SJCRH30 (cell line): ENCODE data around the gene NUFIP2. TPM values are rescaled to one million over a fixed set of nuclear protein-coding genes. Genes with fewer than 3 reads are reported as not detected.

Experiments
- DNase-seq, 2 experiments: peaks; one replicate each; pipeline ENCODE4 v3.0.0-alpha.2; 2015 to 2020
- H3K27ac ChIP-seq: fragments of 250-450 bp; sonication (Bioruptor Pico); 2 replicates; pipeline ENCODE4 v1.5.1; 2020; ENCODE audit warnings: mild to moderate bottlenecking, moderate library complexity
- H3K27me3 ChIP-seq: fragments of 250-450 bp; sonication (Bioruptor Pico); 2 replicates; pipeline ENCODE4 v1.5.1; 2020; ENCODE audit warnings: mild to moderate bottlenecking, moderate library complexity
- H3K36me3 ChIP-seq: fragments of 250-450 bp; sonication (Bioruptor Pico); 2 replicates; pipeline ENCODE4 v1.5.1; 2020; ENCODE audit warnings: mild to moderate bottlenecking, moderate library complexity
- H3K4me1 ChIP-seq: fragments of 250-450 bp; sonication (Bioruptor Pico); 2 replicates; pipeline ENCODE4 v1.5.1; 2020; ENCODE audit warnings: mild to moderate bottlenecking, moderate library complexity
- H3K4me3 ChIP-seq: fragments of 250-450 bp; sonication (Bioruptor Pico); 2 replicates; pipeline ENCODE4 v1.5.1; 2020; ENCODE audit warnings: mild to moderate bottlenecking, moderate library complexity
- H3K9me3 ChIP-seq: fragments of 250-450 bp; sonication (Bioruptor Pico); replicated peaks from 2 replicates; pipeline ENCODE4 v1.5.1; 2020; ENCODE audit warnings: mild to moderate bottlenecking, moderate library complexity
- total RNA-seq: library from RNA; depleted of rRNA; stranded (reverse); fragments of >200 nt; shearing (Covaris generic); gene quantifications from 2 replicates; pipeline ENCODE4 v1.2.3, GENCODE V29; 2014

Gene NUFIP2
- total RNA-seq, 1 experiment from 2014 or later, result 68.0 TPM

- no peak overlapping the region for H3K27ac ChIP-seq
- peak in 1 of 2 experiments; percentile 42 for DNase-seq
Observed at GRCh38 chr17:29252101-29252791, 41.7 kb downstream of the NUFIP2 start.

GRCh38 chr17:29251184-29251583, 42.8 kb downstream of the NUFIP2 start:
- H3K27ac ChIP-seq, result no peak overlapping the region
- DNase-seq, result no peak
- no peaks in the 10 kb centered on the region for H3K9me3 ChIP-seq

More at GRCh38 chr17:29252101-29252791, 41.7 kb downstream of the NUFIP2 start:
- no peak overlapping the region for H3K4me3 ChIP-seq
- H3K36me3 ChIP-seq, result peaks cover 6% of the 10 kb centered on the region; the same call in 1 of the 2 replicates
- H3K9me3 ChIP-seq, result no peaks in the 10 kb centered on the region
- H3K27me3 ChIP-seq, result no peaks in the 10 kb centered on the region
- H3K4me1 ChIP-seq, result no peaks in the 10 kb centered on the region

GRCh38 chr17:29250666-29251065, 43.3 kb downstream of the NUFIP2 start:
- H3K4me1 ChIP-seq, result peaks cover 3% of the 10 kb centered on the region; the same call in 1 of the 2 replicates
- H3K4me3 ChIP-seq, result no peak overlapping the region
- DNase-seq, result no peak
- no peaks in the 10 kb centered on the region for H3K27me3 ChIP-seq
- no peak overlapping the region for H3K27ac ChIP-seq
- H3K36me3 ChIP-seq, result peaks cover under 1% of the 10 kb centered on the region; the same call in 1 of the 2 replicates
- no peaks in the 10 kb centered on the region for H3K9me3 ChIP-seq

More at GRCh38 chr17:29251184-29251583, 42.8 kb downstream of the NUFIP2 start:
- H3K27me3 ChIP-seq, result no peaks in the 10 kb centered on the region
- peaks cover 2% of the 10 kb centered on the region; the same call in 1 of the 2 replicates for H3K4me1 ChIP-seq
- H3K36me3 ChIP-seq, result peaks cover 5% of the 10 kb centered on the region; the same call in 1 of the 2 replicates
- no peak overlapping the region for H3K4me3 ChIP-seq

GRCh38 chr17:29248845-29249244, 45.1 kb downstream of the NUFIP2 start:
- H3K36me3 ChIP-seq, result no peaks in the 10 kb centered on the region
- DNase-seq, result no peak
- no peaks in the 10 kb centered on the region for H3K27me3 ChIP-seq
- H3K9me3 ChIP-seq, result no peaks in the 10 kb centered on the region
- H3K4me3 ChIP-seq, result no peak overlapping the region
- H3K27ac ChIP-seq, result no peak overlapping the region
- peaks cover 3% of the 10 kb centered on the region; the same call in 1 of the 2 replicates for H3K4me1 ChIP-seq

- Histone ChIP-seq H3K4me3 (no peak overlapping the region), H3K36me3 (no peaks in the 10 kb centered on the region), H3K27me3 (no peaks in the 10 kb centered on the region), H3K4me1 (peaks cover 3% of the 10 kb centered on the region; the same call in 1 of the 2 replicates), H3K27ac (no peak overlapping the region), H3K9me3 (no peaks in the 10 kb centered on the region)
- no peak for DNase-seq
Observed at GRCh38 chr17:29247219-29247618, 46.7 kb downstream of the NUFIP2 start.

- Histone ChIP-seq H3K27me3 (no peaks in the 10 kb centered on the region), H3K4me3 (no peak within 1 kb of the TSS), H3K27ac (no peak within 1 kb of the TSS), H3K36me3 (no peaks in the 10 kb centered on the region), H3K9me3 (no peaks in the 10 kb centered on the region), H3K4me1 (peaks cover 3% of the 10 kb centered on the region; the same call in 1 of the 2 replicates)
- peak; percentile 27 to 50 for DNase-seq
Observed at GRCh38 chr17:29246628-29247027, 47.3 kb downstream of the NUFIP2 start, which contains the start of gene CRYBA1. CRYBA1 (plus strand) TSS chr17:29246859; CDS start chr17:29246864, 5 bp downstream.

- Histone ChIP-seq H3K4me1 (peaks cover 3% of the 10 kb centered on the region; the same call in 1 of the 2 replicates), H3K27ac (no peak overlapping the region)
- no peak for DNase-seq
Observed at GRCh38 chr17:29245401-29245800, 48.5 kb downstream of the NUFIP2 start.

GRCh38 chr17:29243792-29244191, 50.2 kb downstream of the NUFIP2 start:
- peak; percentile 31 to 45 for DNase-seq
- Histone ChIP-seq H3K27ac (no peak overlapping the region), H3K4me3 (no peak overlapping the region), H3K36me3 (no peaks in the 10 kb centered on the region), H3K9me3 (no peaks in the 10 kb centered on the region), H3K27me3 (no peaks in the 10 kb centered on the region), H3K4me1 (peaks cover 3% of the 10 kb centered on the region; the same call in 1 of the 2 replicates)

More at GRCh38 chr17:29245401-29245800, 48.5 kb downstream of the NUFIP2 start:
- no peaks in the 10 kb centered on the region for H3K9me3 ChIP-seq
- H3K27me3 ChIP-seq, result no peaks in the 10 kb centered on the region
- H3K4me3 ChIP-seq, result no peak overlapping the region
- no peaks in the 10 kb centered on the region for H3K36me3 ChIP-seq

- no peak overlapping the region for H3K4me3 ChIP-seq
- H3K4me1 ChIP-seq, result peaks cover 3% of the 10 kb centered on the region; the same call in 1 of the 2 replicates
- no peaks in the 10 kb centered on the region for H3K9me3 ChIP-seq
- H3K27ac ChIP-seq, result no peak overlapping the region
- no peak for DNase-seq
- no peaks in the 10 kb centered on the region for H3K36me3 ChIP-seq
- H3K27me3 ChIP-seq, result no peaks in the 10 kb centered on the region
Observed at GRCh38 chr17:29242790-29243189, 51.2 kb downstream of the NUFIP2 start.

- peaks cover 3% of the 10 kb centered on the region; the same call in 1 of the 2 replicates for H3K4me1 ChIP-seq
Observed at GRCh38 chr17:29242051-29242450, 51.9 kb downstream of the NUFIP2 start.

GRCh38 chr17:29240968-29241963, 52.7 kb downstream of the NUFIP2 start:
- peak; percentile 31 to 41 for DNase-seq
- Histone ChIP-seq H3K4me3 (no peak overlapping the region), H3K36me3 (no peaks in the 10 kb centered on the region), H3K4me1 (peaks cover 2% of the 10 kb centered on the region; the same call in 1 of the 2 replicates), H3K27ac (no peak overlapping the region), H3K9me3 (no peaks in the 10 kb centered on the region), H3K27me3 (no peaks in the 10 kb centered on the region)

More at GRCh38 chr17:29242051-29242450, 51.9 kb downstream of the NUFIP2 start:
- H3K36me3 ChIP-seq, result no peaks in the 10 kb centered on the region
- no peaks in the 10 kb centered on the region for H3K9me3 ChIP-seq
- H3K27ac ChIP-seq, result no peak overlapping the region
- H3K4me3 ChIP-seq, result no peak overlapping the region
- H3K27me3 ChIP-seq, result no peaks in the 10 kb centered on the region
- no peak for DNase-seq

- DNase-seq, result no peak
- Histone ChIP-seq H3K27me3 (no peaks in the 10 kb centered on the region), H3K27ac (no peak overlapping the region)
Observed at GRCh38 chr17:29240477-29240876, 53.5 kb downstream of the NUFIP2 start.

GRCh38 chr17:29238133-29238850, 55.7 kb downstream of the NUFIP2 start:
- no peak for DNase-seq
- Histone ChIP-seq H3K27me3 (no peaks in the 10 kb centered on the region), H3K36me3 (no peaks in the 10 kb centered on the region), H3K27ac (no peak overlapping the region), H3K4me1 (no peaks in the 10 kb centered on the region), H3K9me3 (no peaks in the 10 kb centered on the region), H3K4me3 (no peak overlapping the region)

More at GRCh38 chr17:29240477-29240876, 53.5 kb downstream of the NUFIP2 start:
- H3K9me3 ChIP-seq, result no peaks in the 10 kb centered on the region
- H3K4me1 ChIP-seq, result no peaks in the 10 kb centered on the region
- H3K4me3 ChIP-seq, result no peak overlapping the region
- no peaks in the 10 kb centered on the region for H3K36me3 ChIP-seq
